Right cardiac atrium (tissue), 5 donors: Measurements from ENCODE around the gene TACC2. TPM values are rescaled to one million over a fixed set of nuclear protein-coding genes. Genes with fewer than 3 reads are reported as not detected.

ENCODE experiments used
- ATAC-seq, 2 donors: fragments of 200-7000 bp; cut with Tn5 transposase; one replicate each; pipeline versions ENCODE4 v1.8.0 to v1.9.1; 2020; ENCODE audit warnings: moderate library complexity in 2 of 2, mild to moderate bottlenecking in 1 of 2
- DNase-seq, 3 donors: peaks; one replicate each; pipeline ENCODE4 v3.0.0-alpha.2; 2020
- H3K27ac ChIP-seq: one replicate; pipeline ENCODE4 v1.5.1; 2013; ENCODE audit warnings: mild to moderate bottlenecking, low read length, control low read depth, moderate library complexity
- H3K27me3 ChIP-seq: one replicate; pipeline ENCODE4 v1.6.1; 2013; ENCODE audit not compliant: control insufficient read depth, insufficient read depth
- H3K4me1 ChIP-seq: one replicate; pipeline ENCODE4 v1.6.1; 2013; ENCODE audit warnings: low read length; ENCODE audit not compliant: control insufficient read depth, insufficient read depth
- H3K4me3 ChIP-seq: one replicate; pipeline ENCODE4 v1.5.1; 2013; ENCODE audit warnings: low read length, control low read depth
- H3K9me3 ChIP-seq: one replicate; pipeline ENCODE4 v1.6.1; 2013; ENCODE audit warnings: low read length; ENCODE audit not compliant: control insufficient read depth
- WGBS: extraction: QIAGEN DNeasy Blood & Tissue Kit; methylation state at CpG from one replicate; pipeline ENCODE4 v1.1.7; 2013; 5-methylcytosine and 5-hydroxymethylcytosine counted together
- intact Hi-C, 4 donors: fragments of 100-400 bp; cut with DNase I; formaldehyde crosslinking; loops; one replicate each; pipeline versions ENCODE4 v1.11.0 to v1.14.0; 2022 to 2023
- polyA plus RNA-seq: library from polyadenylated mRNA; stranded (reverse); fragments of 200-250 nt; gene quantifications from one replicate; pipeline ENCODE4 v1.2.3, GENCODE V29; 2013
- total RNA-seq, 4 donors: library from RNA; stranded (reverse); fragmentation: NEBNext Ultra II Directional; extraction: Animal tissue kit (Norgen Biotek cat#: 25700); gene quantifications; one replicate each; pipeline ENCODE4 v1.2.1, GENCODE V29; 2021
- donor health status: healthy with polysubstance abuse.
- donor health status: DM: no; HTN: yes; CAD: no.
- donor health status: DM: no; HTN: no; CAD: no.
- donor health status: DM: no; HTN: yes; CAD: no; lungs with severe emphysema.
- donor health status: DM: yes; HTN: yes; CAD: no.

TACC2 gene
- total and polyA plus RNA-seq, 5 donors = 234 to 370 (median 298) TPM

DNA sequence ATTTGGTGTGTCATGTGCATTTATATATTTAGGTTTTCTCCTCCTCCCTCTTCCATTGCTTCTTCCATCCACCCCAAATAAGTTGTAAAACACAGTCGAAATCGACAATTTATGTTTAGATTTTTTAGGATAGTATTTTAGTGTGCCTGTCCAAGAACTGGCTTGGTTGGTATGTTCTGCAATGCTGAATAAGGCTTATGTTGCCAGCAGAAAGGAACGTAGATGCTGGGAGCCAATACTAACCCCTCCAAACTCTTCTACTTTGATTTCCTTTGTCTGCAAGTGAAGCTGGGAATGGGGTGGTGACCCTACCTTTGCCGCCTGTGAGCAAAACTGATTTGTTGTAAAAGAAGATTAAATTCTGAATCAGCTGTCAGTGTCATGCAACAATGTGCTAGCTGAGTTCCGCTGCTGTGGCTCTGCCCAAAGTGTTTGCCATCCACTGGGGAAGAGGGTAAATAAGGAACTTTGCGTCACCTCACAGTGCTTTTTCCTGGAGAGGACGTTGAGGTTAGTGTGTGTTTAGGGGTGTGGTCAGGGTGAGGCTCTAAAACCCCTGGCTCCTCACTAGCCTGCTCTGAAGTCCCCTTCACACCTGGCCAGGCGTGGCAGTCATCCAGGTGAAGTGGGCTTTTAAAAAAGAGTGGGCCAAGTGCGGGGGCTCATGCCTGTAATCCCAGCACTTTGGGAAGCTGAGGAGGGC is 44.4 kb downstream of the TACC2 start:
- Histone ChIP-seq H3K27me3 (no peaks in the 10 kb centered on the region), H3K4me3 (no peak overlapping the region), H3K9me3 (no peaks in the 10 kb centered on the region), H3K4me1 (no peaks in the 10 kb centered on the region), H3K27ac (peak overlapping the region; percentile 83)
- DNase-seq = no peak
- WGBS = 64% methylated on average over 9 of the region's 9 CpGs
- intact Hi-C loops = no loop called here
- ATAC-seq = peak; percentile 67 to 75

DNA sequence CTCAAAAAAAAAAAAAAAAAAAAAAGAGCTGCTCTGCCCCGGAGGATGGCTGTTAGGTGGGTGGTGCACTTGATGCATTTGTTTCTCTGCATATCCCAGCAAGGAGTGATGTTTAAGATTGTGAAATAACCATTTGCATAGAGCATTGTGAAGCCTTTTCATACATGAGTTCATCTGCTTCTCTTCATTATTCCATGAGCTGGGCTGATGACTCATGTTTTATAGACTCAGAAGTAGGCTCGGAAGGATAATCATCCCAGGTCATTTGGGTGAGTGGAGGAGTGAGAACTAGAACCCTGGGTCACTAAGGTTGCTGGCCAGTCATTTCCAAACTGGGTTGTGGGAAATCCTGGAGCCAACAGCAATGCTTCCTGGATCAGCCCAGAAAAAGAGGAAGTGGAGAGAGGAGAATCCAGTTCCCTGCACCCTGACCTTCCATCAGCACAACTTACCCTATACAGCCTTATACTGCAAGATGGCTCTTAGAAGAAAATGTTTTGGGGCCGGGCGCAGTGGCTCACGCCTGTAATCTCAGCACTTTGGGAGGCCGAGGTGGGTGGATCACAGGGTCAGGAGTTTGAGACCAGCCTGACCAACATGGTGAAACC is 45.3 kb downstream of the TACC2 start:
- no peak for DNase-seq
- Histone ChIP-seq H3K4me3 (no peak overlapping the region), H3K27ac (peak overlapping the region; percentile 61), H3K27me3 (no peaks in the 10 kb centered on the region), H3K9me3 (no peaks in the 10 kb centered on the region), H3K4me1 (no peaks in the 10 kb centered on the region)
- intact Hi-C loops = no loop called here
- no peak for ATAC-seq
- WGBS = 73% methylated on average over 6 of the region's 6 CpGs

DNA sequence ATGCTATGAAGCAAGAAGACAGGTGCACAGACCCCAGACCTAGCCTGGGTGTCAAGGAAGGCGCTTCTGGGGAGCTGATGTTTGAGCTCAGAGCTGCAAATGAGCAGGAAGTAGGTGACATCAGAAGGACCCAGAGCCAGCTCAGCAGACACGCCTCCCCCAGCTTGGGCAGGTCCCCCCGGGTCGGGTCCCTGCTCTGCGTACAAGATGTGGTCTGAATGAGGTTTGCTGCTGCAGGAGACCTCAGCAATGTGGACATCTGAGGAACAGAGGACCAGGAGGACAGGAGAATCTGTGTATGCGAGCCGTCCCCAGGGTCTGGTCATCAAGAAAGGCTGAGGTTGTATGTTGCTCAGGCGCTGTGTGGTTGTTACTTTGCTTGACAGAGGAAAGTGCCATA is 51.8 kb downstream of the TACC2 start:
- no peaks in the 10 kb centered on the region for H3K9me3 ChIP-seq
- peaks cover 5% of the 10 kb centered on the region for H3K4me1 ChIP-seq
- no peaks in the 10 kb centered on the region for H3K27me3 ChIP-seq
- no peak overlapping the region for H3K27ac ChIP-seq
- 72% methylated on average over 8 of the region's 8 CpGs for WGBS
- intact Hi-C loops = no loop called here
- no peak for DNase-seq
- no peak for ATAC-seq
- no peak overlapping the region for H3K4me3 ChIP-seq

DNA sequence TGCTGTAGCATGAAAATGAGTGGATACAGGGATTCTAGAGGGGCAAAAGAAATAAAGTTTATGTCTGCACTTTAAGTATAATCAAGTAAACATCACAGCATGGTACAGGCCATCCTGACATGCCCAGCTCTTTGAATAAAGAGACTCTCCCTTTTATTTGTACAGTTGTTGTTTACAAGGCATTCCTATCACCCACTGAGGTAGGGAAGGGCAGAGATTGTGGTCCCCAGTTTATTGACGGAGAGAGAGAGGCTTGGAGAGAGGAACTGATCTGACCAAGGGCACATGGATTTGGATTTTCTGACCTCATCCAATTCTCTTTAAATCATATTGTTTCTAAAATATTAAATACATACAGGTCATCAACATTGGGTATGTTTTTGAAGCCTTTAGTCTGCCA is 53.9 kb downstream of the TACC2 start:
- intact Hi-C loops = no loop called here
- peaks cover 5% of the 10 kb centered on the region for H3K4me1 ChIP-seq
- DNase-seq = no peak

DNA sequence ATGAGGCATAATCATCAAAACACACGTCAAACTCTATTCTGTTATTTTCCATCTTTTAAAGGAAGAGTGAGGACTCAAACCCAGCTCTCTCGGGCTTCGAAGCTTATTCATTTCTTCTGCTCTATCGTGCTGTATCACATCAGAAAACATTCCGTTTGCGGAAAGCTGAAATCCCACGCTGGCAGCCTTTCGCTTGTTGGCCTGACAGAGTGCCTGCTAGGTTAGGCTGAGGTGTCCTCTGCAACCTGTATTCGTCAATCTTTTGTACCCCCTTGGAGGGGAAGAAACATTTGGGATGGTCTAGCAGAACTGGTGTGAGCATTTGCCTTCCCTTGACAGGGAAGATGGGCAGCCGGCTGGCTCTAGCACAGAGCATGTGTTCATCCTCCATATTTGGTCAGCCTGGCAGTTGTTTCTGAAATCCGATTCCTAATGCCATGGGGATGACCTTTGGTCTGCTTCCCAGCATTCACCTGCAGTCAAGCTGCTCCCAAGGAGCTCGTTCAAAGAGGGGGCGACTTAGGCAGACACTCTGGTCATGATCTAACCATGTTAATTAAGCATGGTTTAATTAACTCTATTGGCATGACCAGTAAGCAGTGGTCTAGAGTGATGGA is 55.2 kb downstream of the TACC2 start:
- Histone ChIP-seq H3K4me3 (no peak overlapping the region), H3K4me1 (peaks cover 5% of the 10 kb centered on the region), H3K27me3 (no peaks in the 10 kb centered on the region), H3K27ac (peak overlapping the region; percentile 77), H3K9me3 (no peaks in the 10 kb centered on the region)
- ATAC-seq (peak; percentile 46 to 50), DNase-seq (no peak)
- WGBS = 51% methylated on average over 13 of the region's 13 CpGs
- intact Hi-C loops = no loop called here

More for the DNA sequence above, 53.9 kb downstream of the TACC2 start:
- Histone ChIP-seq H3K4me3 (no peak overlapping the region), H3K27ac (no peak overlapping the region), H3K9me3 (no peaks in the 10 kb centered on the region), H3K27me3 (no peaks in the 10 kb centered on the region)
- ATAC-seq = no peak
- 96% methylated on average over 1 of the region's 1 CpG for WGBS

DNA sequence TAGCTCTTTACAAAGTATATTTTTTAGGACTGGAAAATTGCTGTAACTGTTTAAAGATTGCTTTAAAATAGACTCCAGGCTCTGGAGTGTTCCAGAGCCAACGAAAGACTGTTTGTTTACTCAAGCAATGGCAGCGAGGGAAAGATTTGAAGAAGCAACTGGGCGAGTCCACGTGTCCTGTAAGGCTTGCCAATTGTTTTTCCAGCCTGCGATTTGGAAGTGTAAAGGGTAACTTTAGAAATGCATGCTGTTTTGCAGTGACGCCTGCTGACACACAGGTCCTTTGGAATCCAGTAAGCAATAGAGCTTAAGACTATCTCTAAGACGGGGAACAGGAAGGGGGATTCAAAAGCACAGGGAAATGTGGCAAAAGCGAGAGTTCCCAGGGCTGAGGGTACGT is 55.8 kb downstream of the TACC2 start:
- WGBS = 16% methylated on average over 9 of the region's 9 CpGs
- Histone ChIP-seq H3K4me3 (no peak overlapping the region), H3K27ac (peak overlapping the region; percentile 33), H3K9me3 (no peaks in the 10 kb centered on the region), H3K27me3 (no peaks in the 10 kb centered on the region), H3K4me1 (peaks cover 5% of the 10 kb centered on the region)
- ATAC-seq (peak; percentile 51 to 55), DNase-seq (no peak)
- intact Hi-C loops = loop anchor here in 1 of 4 donors (5.0 kb wide), 1 partner anchor 218 kb away; no protein-coding TSS in a partner anchor

DNA sequence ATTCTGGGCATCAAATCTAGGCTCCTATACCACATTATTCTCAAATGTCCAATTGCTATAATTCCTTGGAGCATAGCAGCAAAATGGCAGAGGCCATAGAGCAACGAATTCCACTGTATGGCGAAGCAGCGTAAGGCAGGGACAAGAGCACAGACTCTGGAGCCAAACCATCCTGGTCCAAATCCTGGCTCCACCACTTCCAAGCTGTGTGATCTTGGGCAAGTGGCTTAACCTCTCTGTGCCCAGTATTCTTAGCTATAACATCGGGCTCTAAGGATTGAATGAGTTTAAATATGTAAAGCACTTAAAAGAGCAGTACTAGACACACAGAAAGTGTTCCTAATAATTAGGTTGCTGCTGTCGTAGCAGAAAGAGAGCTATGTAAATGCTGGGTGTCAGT is 56.2 kb downstream of the TACC2 start:
- WGBS = 87% methylated on average over 5 of the region's 5 CpGs
- intact Hi-C loops = loop anchor here in 1 of 4 donors (5.0 kb wide), 1 partner anchor 217 kb away; no protein-coding TSS in a partner anchor
- DNase-seq = no peak
- Histone ChIP-seq H3K4me3 (no peak overlapping the region), H3K4me1 (peaks cover 8% of the 10 kb centered on the region), H3K27ac (peak overlapping the region; percentile 33), H3K27me3 (no peaks in the 10 kb centered on the region), H3K9me3 (no peaks in the 10 kb centered on the region)
- ATAC-seq = no peak

DNA sequence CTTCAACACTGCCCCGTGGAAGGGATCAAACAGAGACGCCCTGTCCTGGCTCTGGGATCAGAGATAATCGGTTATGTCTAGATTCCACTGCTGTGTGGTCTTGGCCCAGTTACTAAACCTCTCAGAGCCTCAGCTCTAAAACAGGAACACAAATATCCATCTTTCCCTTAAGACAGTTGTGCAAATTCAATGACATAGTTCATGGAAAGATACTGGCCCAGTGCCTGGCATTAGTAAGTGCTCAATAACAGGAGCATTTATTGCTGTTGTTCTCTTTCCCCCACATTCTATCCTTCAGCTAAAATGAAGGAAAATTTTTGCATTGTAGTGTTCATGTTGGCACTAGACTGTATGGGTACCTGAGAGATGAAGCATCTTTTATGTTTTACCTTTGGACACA is 58.6 kb downstream of the TACC2 start:
- no peak overlapping the region for H3K4me3 ChIP-seq
- ATAC-seq = no peak
- DNase-seq = no peak
- WGBS = 87% methylated on average over 3 of the region's 3 CpGs
- intact Hi-C loops = loop anchor here in 1 of 4 donors (5.0 kb wide), 1 partner anchor 215 kb away; no protein-coding TSS in a partner anchor
- no peaks in the 10 kb centered on the region for H3K9me3 ChIP-seq
- H3K27me3 ChIP-seq = no peaks in the 10 kb centered on the region
- peaks cover 10% of the 10 kb centered on the region for H3K4me1 ChIP-seq
- H3K27ac ChIP-seq = no peak overlapping the region

DNA sequence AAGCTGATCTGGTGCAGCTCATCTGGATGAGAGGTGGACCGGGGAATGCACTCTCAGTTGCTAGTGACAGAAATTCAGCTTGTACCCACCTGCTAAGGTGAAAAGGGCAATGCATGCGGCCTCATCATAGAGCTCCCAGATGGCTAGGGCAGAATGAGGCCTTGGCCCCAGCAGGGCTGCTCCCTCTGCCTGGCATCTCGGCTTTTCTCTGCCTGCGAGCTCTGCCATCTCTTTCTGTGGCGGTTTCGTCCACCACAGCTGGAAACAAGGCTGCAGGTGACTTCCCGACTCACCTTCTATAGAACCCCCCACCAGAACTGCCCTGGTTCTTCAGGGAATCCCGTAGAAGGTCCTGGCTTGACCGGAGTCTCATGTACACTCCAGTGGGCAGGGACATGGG is 60.1 kb downstream of the TACC2 start:
- 95% methylated on average over 9 of the region's 9 CpGs for WGBS
- Histone ChIP-seq H3K4me3 (no peak overlapping the region), H3K4me1 (peaks cover 8% of the 10 kb centered on the region), H3K9me3 (no peaks in the 10 kb centered on the region), H3K27ac (no peak overlapping the region), H3K27me3 (no peaks in the 10 kb centered on the region)
- intact Hi-C loops = loop anchor here in 1 of 4 donors (5.0 kb wide), 1 partner anchor 213 kb away; no protein-coding TSS in a partner anchor
- DNase-seq = no peak
- no peak for ATAC-seq

DNA sequence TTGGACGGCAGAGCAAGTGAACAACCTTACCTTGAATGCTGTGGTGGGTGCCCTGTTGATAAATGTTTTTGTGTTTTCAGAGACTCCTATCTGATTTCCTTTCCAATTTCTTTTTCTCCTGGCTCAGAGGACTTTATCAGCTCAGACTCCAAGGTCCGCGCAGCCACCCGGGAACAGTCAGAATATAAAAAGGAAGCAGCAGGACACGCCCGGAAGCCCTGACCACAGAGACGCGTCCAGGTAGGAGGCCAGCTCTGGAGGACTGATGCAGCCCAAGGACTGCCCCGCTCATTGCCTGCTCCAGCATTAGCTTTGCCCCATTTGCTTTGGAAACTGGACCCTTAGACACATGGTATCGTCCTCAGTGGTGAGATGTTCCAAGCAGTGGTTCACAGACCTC is 61.3 kb downstream of the TACC2 start:
- H3K4me3 ChIP-seq = no peak overlapping the region
- ATAC-seq (no peak), DNase-seq (no peak)
- no peaks in the 10 kb centered on the region for H3K27me3 ChIP-seq
- WGBS = 82% methylated on average over 10 of the region's 10 CpGs
- peaks cover 5% of the 10 kb centered on the region for H3K4me1 ChIP-seq
- intact Hi-C loops = loop anchor here in 3 of 4 donors (5.0 to 10.0 kb wide), 2 partner anchors 62 to 64 kb away; no protein-coding TSS in a partner anchor
- H3K27ac ChIP-seq = peak overlapping the region; percentile 6
- H3K9me3 ChIP-seq = no peaks in the 10 kb centered on the region

DNA sequence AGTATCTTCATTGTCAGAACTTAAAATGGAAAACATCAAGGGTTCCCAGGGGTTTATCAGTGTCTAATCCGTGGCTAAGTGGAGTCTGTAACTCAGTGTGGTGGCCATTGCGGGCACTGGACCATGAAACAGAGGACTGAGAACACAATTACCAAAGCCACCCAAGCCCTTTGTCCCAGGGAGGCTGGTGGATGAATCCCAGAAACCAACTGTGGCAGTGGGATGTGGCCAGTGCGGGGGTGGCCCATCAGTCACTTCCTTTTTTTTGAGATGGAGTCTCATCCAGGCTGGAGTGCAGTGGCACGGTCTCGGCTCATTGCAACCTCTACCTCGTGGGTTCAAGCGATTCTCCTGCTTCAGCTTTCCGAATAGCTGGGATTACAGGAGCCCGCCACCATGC is 61.8 kb downstream of the TACC2 start:
- no peak for DNase-seq
- 91% methylated on average over 9 of the region's 9 CpGs for WGBS
- Histone ChIP-seq H3K9me3 (no peaks in the 10 kb centered on the region), H3K27me3 (no peaks in the 10 kb centered on the region), H3K4me1 (peaks cover 5% of the 10 kb centered on the region), H3K4me3 (no peak overlapping the region), H3K27ac (peak overlapping the region; percentile 25)
- no peak for ATAC-seq
- intact Hi-C loops = loop anchor here in 3 of 4 donors (5.0 to 10.0 kb wide), 2 partner anchors 61 to 64 kb away; no protein-coding TSS in a partner anchor
